DMS53 treated with DMSO at 0.1 percent for 48 hours (cell line): Measurements from ENCODE around the gene SNCA.

Experiments used
- DNase-seq: peaks from one replicate; lab custom pipeline; 2025; ENCODE audit not compliant: unreplicated experiment; lab: John Stamatoyannopoulos, UW

Gene SNCA

GRCh38 chr4:89757154-89757719 lies 79.7 kb downstream of the SNCA start:
- no peak for DNase-seq

DNA sequence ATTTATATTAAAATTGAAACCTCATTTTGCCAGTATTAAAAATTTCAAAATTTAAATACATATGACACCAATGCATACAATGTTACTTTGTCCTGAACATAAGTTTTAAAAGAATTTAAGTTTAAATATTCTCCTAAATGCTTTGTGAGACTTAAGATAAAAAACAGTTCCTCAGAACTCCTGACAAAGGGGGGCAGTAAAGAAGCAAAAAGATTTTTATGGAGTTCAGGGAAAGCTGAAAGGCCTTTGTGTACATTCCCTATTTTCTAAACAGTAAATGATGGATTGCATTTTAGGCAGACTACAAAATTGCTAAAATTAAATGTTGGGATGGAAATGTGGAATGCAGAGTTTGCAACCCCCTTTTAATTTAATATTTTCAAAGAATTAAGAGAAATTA lies 81.7 kb downstream of the SNCA start:
- no peak for DNase-seq

- DNase-seq: no peak
Measured at GRCh38 chr4:89754531-89754930, 82.4 kb downstream of the SNCA start.

- no peak for DNase-seq
Measured at GRCh38 chr4:89753601-89754066, 83.3 kb downstream of the SNCA start.

DNA sequence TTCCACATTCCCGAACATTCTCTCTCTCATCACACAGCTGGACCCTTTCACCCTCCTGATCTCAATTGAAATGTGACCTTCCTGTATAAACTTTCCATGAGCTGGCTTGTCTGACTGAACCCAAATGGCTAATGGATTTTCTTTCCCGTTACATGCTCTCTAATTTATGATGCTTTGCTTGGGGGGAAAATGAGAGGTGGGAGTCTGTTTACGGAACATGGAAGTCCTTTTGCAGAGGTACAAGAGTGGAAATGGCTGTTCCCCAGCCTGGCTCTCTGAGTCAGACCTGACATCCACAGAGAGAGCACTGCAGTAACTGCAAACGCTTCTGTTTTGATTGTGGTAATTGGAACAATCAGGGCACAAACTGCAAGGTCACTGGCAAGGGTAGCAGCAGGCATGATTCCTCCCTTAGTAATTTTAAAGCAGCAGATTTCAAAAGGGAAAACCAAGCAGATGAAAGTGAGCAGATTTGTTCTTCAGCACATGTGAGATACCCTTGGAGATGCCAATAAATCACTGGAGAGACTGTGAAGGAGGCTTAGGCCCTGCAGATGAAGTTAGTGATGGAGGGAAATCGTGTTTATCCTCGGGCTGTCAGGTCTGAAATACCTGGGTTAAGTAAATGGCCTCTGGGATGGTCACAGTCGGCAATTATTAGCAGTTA lies 83.9 kb downstream of the SNCA start:
- no peak for DNase-seq

- DNase-seq: no peak
Measured at GRCh38 chr4:89751416-89751815, 85.5 kb downstream of the SNCA start.

DNA sequence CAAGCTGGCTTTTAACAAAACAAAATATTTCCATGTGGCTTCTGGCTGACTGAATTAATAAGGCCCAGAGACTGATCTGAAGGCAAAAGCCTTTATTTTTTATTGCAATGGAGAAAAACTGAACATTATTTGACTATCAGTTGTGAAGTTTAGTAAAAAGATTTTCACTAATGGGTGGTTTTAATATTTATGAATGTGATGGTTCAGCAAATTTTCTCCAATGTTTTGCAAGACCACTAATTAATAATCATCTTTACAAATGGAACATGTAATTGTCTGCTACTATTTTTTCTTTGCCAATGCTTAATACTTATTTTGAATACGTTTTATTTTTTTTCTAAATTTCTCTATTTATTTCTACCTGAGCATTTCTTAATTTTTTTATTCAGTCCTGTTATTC lies 90.6 kb downstream of the SNCA start:
- no peak for DNase-seq

GRCh38 chr4:89745708-89746107 lies 91.3 kb downstream of the SNCA start:
- no peak for DNase-seq

- no peak for DNase-seq
Measured at GRCh38 chr4:89744914-89745313, 92.0 kb downstream of the SNCA start.

DNA sequence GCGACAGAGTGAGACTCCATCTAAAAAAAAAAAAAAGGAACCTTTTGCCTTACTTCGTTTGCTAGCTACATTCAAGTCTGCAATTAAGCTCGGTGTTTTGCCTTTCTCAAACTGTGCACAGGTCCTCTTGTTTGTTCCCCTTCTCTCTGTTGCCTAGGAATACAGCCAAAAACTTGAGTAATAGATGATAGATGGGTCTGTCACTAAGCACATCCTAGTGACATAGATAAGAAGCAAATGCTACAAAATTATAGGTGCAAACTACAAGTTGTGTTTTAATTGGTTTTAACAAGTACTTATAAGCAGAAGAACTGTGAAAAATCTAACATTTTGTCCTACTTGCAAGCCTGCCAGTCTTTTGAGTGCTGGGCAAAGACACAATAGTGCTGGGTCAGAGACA lies 95.2 kb downstream of the SNCA start:
- no peak for DNase-seq

- no peak for DNase-seq
Measured at GRCh38 chr4:89739311-89739988, 97.5 kb downstream of the SNCA start.

GRCh38 chr4:89737888-89738287 lies 99.1 kb downstream of the SNCA start:
- no peak for DNase-seq

GRCh38 chr4:89733946-89734345 lies 103.0 kb downstream of the SNCA start:
- no peak for DNase-seq

DNA sequence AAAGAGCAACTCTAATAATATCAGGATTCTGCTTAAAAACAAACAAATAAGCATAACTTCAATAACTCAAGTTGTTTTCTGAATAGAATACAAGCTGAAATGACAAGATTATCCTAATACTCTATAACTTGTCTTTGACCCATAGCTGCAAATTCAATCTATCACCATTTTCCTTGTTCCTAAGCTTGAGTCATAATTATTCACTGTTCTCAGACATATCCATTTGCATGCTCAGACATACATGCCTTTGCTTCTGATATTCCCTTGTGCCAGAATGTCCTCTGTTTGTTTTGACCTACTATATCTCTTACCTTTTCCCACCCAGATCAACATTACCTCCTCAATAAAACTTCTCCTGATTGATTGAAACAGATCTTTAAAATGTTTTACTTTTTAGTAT lies 109.7 kb downstream of the SNCA start:
- no peak for DNase-seq

- no peak for DNase-seq
Measured at GRCh38 chr4:89725268-89725667, 111.7 kb downstream of the SNCA start.

GRCh38 chr4:89724716-89725115 lies 112.2 kb downstream of the SNCA start:
- DNase-seq: no peak

DNA sequence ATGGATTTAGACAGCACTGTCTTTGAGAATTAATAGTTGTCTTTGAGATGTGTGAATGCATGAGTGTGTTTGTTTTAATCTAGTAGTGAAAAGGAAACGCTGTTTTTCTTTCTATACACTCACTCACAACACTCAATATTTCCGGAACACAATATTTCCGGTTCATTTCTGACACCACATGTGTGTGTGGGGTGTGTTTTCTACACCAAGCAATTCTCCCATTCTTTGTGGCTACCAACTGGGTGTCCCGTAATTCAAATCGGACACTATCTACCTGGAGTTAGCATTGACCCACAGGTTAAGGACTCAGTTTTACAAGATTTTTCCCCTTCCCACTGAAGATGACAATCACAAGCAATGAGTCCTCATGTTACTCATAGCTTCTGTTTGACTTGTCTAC lies 113.9 kb downstream of the SNCA start:
- no peak for DNase-seq

DNA sequence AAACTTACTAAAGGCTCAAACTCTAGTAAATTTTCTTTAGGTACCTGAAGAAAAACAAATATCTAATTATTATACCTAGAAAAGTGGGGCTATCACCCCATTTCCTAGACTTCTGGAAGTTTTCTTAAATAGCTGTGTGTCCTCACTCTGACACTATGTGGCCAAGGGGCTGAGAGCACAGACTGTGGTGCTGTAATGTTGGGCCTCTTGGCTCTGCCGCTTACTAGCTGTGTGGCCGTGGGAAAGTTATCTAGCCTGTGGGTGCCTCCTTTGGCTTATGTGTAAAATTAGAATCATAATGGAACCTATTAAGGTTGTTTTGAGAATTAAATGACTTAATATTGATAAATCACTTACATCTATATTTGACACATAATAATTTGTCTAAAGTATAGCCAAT lies 114.4 kb downstream of the SNCA start:
- no peak for DNase-seq

DNA sequence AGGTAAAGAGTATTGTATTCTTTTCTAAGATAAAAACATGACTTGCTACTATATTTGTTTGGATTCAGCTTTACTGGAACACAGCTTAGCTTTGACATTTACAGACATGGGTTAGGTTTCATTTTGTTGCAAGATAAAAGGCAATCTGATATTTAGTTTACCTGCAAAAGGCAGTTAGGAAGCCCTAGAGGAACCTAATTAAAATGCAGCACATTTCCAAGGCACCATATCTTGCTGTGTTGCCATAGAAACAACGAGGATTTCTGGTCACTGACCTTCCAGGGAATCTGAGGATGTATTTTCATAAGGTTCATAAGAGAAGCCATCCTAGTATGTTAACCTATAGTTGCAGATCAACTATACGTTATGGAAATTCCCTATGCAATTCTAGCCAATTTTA lies 116.0 kb downstream of the SNCA start:
- no peak for DNase-seq

DNA sequence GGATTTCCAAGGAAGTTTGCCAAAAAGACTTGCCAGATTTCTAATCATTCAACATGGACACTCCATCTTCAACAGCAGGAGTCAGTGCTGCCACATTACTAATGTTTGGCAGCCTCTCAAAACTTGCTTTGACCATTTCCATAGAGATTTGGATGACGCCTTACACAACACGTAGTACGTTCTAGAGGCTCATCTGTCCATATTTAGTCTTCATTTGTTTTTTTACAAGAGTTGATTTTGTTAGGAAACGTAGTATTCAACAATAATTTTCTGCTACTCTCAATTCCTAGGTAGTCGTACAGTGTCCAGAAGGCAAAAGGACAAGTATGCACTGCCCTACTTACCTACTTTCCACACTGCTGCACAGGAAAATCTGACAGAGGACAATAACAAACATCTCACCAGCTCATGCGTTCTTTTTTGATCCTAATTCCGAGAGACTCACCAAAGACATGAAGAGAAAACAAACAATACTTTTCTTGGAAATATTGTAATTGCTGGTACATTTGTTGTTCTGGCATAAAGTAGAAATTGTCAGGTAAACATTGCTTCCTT lies 117.3 kb downstream of the SNCA start:
- DNase-seq: no peak

DNA sequence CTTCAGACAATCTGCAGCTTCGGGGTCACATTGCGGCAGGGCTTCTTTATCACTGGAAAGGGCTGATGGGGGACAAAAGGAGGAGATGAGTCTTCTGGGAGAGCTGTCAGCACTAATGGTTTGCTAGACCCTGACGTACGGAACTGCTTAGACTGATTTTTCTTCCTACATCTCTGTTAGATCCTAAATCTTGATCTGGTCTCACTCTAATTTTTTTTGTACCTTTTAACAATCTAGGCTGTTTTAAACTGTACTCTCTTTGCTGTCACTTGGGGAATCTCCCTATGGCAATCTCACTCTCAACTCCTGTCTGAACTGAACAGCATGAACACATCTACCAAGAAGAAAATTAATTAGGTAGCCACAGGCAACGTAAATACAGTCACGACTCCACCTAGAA lies 120.1 kb downstream of the SNCA start:
- no peak for DNase-seq

DNA sequence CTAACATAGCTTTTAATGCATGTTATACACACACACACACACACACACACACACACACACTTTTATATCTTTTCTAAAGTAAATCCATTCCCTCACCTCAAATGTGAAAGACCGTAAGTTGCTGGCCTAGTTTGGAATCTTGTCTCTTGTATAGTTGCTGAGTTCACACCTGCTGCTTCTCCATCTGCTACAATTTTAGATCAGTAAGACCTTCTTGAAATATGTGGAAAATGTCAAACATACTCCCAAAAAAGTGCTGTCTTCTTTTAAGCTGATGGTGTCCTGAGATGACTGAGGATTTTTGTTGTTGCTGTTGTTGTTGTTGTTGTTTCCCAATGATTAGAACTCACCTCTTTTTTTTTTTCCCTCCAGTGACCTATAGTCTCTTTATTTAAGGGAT lies 121.3 kb downstream of the SNCA start:
- DNase-seq: no peak
